SHP77 (cell line): ENCODE results near the gene CLDN22.

Experiments used
- DNase-seq, 2 experiments: peaks; one replicate each; lab custom pipeline; 2025; lab: John Stamatoyannopoulos, UW

CLDN22 gene

DNA sequence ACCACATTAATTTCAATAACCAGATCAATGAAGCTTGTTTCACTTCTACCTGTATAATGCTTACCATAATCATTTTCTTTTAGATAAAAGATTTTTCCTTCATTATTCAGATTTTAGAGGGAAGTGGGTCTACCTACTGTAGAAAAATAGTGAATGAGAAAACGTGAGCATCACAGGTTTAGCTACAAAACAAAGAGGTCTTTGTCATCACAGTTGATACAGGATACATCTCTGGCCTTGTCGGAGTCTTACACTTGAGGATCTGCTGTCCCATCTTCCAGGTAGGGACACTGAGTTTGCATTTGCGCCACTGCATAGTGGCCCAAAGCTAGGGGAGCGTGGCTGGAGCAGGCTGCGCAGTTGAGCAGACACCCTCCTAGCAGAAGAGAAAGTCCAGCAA is 1.4 kb upstream of the CLDN22 start:
- no peak for DNase-seq

DNA sequence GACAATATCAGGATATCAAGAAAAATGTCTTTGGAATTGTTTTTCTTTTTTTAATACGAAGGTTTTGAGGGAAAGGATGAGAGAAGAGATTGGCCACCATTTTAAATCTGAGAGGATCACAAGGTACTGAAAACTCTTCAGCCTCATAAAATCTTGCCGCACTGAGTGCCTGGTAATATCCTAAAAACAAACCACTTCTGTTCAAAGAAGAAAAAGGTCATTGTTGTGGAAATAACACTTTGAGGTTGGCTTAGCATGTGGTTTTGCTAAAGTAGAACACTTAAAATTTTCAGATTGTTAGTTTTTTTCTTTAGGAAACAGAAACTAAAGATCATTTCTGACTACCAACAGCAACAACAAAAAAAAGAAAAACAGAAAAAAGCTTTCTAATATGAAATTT is 1.0 kb upstream of the CLDN22 start:
- DNase-seq, result no peak

DNA sequence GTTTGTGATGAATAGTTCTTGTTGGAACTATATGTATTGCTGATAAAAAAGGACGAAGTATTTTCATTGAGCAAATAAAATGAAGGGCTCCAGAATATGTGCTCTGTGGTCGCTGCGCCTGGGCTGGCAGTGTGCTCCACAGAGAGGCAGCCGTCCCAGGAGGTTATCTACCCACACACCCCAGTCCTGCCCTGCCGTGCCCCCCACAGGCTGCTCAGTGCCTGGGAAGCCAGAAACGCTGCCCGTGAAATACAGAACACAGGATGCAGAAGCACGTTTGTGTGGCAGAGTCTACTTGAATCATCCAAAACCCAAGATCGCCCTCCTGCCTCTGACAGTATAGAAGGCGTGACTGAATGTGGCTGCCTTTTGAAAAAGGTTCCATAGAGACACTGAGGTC is 1.4 kb downstream of the CLDN22 start:
- no peak for DNase-seq

DNA sequence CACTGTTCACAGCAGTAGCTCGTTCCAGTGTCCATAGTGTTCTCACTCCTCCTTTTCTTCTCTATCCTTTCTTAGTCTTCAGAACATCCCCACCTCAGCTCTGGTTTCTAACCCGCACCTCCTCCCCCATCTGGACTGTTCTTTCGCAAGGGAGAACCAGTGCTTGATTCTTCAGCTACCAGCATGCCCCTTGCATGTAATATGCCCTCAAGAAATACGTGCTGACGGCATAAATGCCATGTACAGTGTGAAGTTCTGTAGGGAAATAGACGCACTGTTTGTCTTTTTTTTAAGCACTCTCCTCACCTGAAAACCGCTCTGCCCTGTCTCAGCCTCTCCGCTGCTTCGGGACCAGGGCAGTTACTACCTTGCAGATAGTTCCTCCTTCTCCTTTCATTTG is 5.3 kb downstream of the CLDN22 start:
- no peak for DNase-seq

DNA sequence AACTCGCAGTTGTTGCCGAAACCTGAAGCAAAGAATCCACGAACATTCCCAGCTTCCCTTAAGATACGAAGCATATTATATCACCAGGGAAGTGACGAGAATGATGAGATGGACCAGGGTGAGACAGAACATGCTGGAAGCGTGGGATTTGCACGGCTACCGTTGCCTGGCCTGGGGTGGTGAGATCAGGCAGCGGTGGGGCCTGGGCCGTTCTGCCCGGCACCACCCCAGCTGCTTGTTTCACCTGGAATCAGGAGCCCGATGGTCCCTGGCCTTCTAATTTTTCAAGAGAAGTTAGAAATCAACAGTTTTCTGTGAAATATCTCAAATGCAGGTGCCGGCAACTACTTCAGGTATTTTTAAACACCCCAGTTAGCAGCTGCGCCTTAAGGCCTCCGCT is 5.7 kb downstream of the CLDN22 start:
- DNase-seq, result no peak

DNA sequence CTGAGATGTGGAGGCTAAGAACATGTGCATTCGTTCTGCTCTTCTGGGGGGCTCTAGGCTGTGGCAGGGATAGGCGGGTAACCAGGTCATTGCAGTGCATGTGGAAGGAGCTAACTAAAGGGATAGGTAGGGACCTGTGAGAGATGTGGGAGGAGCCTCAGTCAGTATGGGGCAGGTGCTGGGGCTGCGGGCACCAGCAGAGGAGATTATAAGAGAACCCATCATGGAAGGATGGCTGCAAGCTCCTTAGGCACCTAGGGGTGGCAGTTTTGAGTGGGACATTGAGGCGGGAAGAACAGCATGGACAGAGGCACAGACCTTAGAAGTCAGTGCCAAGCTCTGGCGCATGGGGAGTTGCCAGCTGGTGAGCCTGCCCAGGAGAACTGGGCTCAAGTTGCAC is 7.2 kb downstream of the CLDN22 start:
- no peak for DNase-seq

DNA sequence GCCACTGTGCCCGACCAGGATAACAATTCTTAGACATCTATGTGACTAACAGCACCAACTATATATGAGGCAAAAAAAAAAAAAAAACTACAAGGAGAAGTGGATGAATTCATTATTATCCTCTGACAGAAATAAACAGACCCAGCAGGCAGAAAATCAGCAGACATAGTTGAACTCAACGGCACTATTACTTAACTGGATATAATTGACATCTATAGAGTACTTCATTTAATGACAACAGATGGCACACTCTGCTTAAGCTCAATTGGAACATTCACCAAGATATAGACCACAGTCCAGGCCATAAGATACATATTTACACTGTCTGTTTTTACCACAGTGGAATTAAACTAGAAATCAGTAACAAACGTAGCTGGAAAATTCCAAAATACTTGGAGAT is 13.3 kb downstream of the CLDN22 start:
- DNase-seq, result no peak

DNA sequence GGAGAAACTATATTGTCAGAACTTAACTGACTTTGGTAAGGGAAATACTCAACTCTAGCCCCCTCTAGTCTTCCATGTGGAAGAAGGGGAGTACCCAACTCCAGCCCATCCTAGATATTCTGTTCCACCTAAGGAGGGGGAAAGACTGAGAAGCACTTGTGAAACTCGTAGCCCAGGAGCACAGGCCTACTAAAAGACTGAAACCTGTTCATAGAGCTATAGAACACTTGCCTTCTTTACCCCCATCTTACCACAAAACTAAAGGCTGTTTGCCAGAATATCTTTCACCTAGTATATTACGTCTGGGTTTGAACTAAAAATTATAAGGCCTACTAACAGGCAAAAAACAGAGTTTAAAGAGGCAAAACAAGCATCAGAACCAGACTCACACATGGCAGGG is 15.5 kb downstream of the CLDN22 start:
- DNase-seq, result no peak

DNA sequence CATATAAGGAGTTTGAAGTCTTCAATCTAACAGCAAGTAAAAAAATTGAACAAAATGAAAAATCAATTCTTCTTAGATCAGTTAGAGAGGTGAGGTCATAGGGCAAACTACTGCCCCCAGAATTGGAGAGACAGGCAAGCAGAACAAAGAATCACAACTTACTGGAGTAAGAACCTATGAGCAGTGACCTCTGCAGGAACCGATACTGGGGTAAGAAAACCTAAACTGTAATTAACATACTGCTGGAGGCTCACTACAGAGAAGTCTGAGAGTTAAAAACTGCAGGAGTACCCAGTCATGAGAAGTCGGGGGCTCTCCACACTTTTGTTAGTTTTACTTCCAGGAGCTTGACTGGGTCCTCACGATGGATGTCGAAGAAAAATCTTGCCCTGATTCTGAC is 16.0 kb downstream of the CLDN22 start:
- DNase-seq, result no peak

DNA sequence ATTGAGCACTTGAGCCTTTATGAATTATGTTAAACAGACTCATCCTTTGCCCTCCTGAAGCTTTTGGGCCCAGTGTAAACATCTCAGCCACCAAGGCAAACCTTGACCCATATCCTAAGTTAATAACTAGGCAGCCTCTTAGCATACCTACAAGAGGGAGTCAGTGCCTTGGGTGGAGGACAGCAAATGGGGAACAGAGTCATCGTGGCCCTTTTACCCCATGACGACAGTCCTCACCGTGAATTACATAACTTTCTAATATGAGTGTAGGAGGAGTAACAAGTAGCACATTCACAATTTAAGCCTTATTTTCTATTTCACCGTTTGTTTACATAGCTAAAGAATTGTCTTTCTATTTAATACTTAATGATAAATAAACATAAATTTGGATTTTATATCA is 16.8 kb downstream of the CLDN22 start:
- DNase-seq, result no peak

DNA sequence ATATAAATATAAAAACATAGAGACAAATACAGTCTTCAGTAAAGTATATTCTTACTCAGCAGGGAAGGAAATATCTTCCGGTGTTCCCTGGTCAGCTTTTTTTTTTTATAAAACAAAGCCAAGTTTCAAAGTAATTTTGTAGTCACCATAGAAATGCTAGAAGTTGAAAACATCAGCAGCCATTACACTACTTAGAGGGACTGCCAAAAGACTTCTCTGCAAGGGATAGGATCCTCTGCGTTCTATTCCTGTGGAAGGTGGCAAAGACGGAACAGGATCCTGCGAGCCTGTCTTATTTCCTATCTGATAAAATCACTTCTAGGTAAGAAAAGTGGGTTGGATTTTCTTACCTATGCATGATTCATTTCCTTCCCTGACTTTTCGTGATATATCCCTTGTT is 19.4 kb downstream of the CLDN22 start:
- no peak for DNase-seq

DNA sequence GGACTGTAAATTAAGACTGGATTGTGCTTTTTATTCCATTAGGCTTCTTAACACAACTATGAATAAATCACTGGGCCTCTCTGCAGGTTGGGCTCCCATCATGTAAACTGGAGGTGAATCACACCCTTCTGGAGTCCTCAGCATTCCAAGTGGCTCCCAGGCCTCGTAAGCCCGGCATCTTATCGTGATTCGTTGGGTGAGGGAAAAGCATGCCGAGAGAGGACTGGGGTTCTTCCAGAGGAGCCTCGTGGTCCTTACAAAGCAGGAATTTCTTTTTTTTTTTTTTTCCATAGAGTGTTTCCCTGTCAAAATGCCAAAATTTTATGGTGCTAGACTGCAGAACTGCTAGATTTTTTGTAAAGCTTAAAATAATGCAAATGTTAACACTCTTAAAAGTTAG is 20.0 kb downstream of the CLDN22 start:
- no peak for DNase-seq

DNA sequence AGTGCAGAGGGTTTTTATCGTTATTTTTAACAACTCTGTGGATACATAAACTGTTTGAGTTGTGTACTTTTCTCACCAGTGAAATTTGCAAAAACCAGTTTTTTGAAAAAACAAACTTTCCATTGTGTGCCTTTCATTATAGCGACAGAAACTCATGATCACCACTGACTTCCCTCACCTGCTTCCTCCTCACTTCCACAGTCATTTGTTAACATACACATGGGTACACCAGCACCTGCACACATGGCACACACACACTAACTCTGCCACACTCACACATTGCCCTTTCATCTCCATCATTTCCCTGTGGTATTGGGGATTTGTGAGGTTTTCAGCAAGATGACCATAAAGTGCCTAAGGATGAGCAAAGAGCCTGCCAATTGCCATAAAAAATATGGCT is 20.6 kb downstream of the CLDN22 start:
- DNase-seq, result no peak

DNA sequence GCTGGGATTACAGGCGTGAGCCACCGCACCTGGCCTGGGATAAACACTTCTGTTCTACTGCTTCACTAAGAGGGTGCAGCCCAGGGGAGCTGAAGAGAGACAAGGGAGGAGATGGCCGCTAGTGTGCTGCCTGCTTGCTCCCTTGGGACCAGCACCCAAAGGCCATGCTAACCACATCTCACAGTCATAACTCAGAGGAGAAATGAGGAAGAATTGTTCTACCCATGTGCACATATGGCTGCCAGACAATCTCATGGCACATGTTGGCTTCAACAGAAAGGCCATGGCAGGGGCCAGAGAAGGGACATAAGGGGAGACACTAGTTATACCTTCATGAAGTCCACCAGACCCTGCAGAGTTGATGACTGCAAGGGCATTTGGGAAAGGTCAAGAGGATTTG is 22.4 kb downstream of the CLDN22 start:
- DNase-seq, result no peak

DNA sequence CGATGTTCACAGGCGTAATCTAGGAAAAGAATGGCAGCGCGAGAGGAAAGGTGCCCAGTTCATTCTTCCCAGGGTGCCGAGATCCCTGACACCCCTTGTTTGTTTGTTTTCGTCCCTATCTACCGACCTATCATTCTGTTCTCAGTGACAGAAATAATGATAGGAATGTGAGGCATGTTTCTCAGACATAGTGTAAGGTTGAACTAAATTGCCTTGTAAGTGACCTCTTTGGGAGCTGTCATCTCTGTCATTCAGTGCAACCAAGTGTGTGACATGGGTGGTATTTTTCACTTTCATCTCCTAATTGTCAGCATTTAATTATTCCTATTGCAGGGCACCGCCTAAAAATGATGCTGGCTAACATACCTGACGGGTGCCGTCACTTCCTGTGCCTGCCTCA is 24.4 kb downstream of the CLDN22 start:
- DNase-seq, result no peak

DNA sequence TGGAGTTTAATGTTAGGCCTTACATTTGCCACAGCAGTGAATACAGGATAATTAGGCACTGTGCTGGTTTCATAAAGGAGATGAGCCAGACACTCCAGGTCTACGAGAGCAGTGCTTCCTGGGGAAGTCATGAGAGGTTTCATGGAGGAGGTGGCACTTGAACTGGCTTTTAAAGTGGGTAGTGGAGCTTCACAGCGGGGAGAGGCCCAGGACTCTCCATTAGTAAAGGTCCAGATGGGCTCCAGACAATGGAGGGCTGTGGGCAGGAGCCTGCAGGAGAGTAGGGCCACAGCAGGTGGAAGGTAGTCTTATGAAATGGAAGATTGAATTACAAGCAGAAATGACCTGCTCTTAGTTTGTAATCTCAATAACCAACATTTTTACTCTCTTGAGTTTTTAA is 29.0 kb downstream of the CLDN22 start:
- DNase-seq, result no peak

DNA sequence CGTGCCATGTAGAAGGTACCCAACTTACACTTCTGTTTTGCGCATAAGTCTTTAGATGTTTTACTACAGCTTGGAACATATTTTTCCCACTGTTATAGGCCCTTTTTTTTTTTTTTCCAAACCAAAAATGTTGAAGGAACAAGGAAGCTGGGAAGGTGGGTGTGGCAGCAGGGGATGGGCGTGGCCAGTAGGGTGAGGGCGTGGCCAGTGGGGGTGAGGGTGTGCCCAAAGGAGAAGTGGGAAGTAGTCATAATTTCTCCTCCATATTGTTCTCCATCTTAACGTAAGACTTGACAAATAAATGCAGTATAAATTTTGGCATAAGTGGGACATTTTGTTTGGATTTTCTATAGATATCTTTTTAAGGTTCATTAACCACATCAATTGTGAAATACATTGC is 30.4 kb downstream of the CLDN22 start:
- DNase-seq, result no peak

DNA sequence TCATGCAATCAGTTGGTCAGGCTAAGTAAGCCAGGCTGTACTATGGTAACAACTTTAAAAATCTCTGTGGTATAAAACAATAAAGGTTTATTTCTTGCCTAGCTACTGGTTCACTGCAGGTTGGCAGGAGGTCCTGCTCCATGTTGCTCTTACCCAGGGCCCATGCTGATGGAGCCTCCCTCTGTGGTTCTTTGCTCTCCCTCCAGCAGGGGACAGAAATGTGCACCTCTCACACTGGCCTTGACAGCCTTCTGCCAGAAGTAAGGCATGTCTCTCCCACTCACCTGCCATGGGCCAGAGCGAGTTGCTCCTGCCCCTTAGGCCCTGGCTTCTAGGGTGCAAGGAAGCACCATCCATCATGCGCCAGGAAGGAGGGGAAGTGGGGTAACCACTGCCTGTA is 31.1 kb downstream of the CLDN22 start:
- no peak for DNase-seq

DNA sequence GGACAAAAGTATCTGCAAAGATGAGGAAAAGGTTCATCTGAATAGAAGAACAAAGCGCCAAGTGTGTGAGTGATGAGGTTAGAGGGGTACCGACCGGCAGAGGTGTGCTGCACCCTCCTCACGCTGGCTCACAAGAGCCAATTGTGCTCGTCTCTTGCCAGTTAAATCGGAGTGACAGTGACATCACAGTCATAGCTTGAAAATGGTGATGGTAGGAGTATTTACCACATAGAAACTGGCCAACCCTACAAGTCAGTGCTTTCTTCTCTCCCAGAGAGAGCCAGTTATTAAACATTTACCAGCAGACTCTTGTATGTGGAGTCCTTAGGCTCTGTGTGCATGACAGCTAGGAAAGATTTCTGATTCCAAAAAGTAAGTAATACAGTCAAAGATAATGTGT is 32.4 kb downstream of the CLDN22 start:
- no peak for DNase-seq

DNA sequence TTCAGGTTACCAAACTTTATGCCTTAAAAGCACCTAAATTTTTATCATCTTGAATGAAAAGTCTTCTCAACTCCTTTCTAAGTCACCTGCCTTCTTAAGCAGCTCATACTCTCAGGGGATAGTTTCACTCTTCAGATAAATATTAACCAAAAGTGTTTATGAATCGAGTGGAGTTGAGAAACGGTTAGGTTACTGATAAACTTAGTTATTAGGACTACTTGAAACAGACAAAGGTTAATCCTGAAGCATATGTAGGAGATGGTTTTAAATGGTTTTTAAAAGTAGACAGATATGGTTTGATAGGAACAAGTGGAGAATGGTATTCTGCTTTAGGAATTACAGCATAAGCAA is 32.8 kb downstream of the CLDN22 start:
- no peak for DNase-seq

DNA sequence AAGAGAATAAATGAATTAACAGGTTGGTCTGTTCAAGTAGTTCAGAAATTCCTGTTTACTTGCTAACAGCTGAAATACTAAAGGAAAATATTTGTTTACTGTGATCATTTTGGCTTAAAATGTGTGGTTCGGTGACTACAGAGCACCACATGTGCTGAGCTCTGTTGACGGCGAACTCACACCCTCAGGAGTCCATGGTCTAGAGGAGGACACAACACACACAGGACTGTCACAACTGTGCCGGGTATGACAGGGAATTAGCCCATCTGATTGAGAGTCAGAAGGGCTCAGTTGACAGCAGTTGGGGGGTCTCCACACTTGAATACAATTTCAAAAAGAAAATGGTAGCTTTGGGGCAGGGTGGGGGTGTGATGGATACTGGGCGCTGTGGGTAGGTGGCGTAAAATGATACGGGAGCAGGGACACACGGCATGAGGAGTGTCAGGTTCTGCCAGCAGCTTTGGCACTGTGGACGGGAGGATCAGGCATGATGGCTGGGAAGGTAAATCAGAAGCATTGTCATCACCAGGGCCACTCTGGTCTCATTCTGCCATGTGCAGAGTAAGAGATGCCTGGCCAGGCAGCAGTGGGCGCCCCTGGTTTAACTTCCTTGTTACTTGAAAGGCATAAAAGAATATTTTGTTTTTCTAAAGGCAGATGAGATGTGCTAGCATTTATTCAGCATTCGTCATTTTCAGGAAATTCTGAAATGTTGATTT is 33.3 kb downstream of the CLDN22 start:
- DNase-seq, result no peak

DNA sequence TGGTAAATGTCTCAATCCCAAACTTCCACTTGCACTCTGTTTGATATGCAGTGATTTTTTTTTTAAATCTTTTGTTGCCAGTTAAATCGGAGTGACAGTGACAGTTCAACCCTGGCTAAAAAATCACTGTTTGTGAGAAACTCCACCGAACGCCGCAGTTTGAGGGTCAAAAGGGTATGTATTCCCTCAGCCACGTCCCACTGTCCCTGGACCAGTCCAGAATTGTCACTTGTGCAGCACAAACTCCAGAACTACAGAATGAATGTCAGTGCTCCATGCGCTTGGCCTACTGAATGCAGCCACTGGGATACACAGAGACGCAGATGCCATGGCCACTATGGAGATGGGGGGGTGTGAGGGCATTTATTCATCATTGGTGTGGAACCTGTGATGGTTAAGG is 34.2 kb downstream of the CLDN22 start:
- no peak for DNase-seq

DNA sequence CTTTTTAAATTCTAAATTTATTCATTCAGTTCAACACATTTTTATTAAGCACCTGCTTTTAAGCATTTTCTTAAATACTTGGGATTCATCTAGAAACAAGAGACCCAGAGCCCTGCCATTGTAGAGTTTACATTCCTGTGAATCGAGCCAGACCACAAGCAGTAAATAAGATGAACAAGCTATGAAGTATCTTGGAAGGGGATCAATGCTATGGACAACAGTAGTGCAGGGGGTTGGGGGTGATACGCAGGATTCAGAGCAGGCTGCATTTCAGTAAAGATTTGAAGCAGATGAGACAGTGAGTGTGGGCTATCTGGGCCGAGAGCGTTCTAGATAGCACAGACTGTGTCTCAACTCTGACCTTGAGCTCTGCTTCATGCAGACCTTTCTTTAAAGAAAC is 35.1 kb downstream of the CLDN22 start:
- no peak for DNase-seq

DNA sequence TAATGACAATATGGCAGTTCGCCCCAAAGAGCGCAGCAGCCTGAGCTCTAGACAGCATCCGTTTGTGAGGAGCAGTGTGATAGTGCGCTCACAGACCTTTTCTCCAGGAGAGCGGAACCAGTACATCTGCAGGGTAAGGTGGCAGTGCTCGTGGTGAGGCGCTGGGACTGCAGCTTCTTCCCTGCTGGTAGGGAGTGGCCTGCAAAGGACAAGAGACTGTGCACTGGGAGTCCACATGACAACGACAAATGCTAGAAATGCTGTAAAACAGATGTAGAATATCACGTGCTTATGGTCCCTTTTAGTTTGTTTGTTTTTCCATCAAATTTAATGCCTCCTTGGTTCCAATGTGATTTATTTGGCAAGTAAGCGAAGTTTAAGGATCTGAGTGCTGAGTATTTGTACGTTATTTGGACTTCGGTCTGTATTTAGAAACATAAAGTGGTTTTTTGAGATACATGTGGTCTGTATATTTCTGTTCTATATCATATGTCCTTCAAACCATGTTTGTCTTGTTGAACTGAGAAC is 35.8 kb downstream of the CLDN22 start:
- DNase-seq, result no peak

DNA sequence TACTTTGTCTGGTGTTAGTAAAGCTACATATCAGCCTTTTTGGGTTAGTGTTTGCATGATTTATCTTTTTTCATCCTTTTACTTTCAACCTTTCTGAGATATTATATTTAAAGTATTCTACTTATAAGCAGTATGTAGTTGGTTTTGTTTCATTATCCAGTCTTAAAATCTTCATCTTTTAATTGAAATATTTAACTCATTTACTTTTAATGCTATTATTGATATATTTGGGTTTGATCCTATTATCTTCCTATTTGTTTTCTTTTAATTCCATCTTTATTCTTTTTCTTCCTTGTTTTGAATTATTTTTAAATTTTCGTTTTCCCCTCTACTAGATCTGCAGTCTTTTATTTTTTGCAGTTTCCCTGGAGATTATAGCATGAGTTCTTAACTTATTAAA is 44.0 kb downstream of the CLDN22 start:
- no peak for DNase-seq
